H1 (cell line): ENCODE data around the gene POLN. TPM values are rescaled to one million over a fixed set of nuclear protein-coding genes. Genes with fewer than 3 reads are reported as not detected.

ENCODE experiments used
- CTCF ChIA-PET: fragments of 300-600 bp; sonication (Branson Sonifier 250); formaldehyde crosslinking; loops from one replicate; lab custom pipeline; 2021; ENCODE audit not compliant: partially characterized antibody; lab: Charles Lee
- POLR2A ChIA-PET: fragments of 300-600 bp; sonication (Branson Sonifier 250); formaldehyde crosslinking; loops from one replicate; lab custom pipeline; 2021; ENCODE audit warnings: inconsistent platforms; ENCODE audit not compliant: partially characterized antibody; lab: Charles Lee
- DNase-seq, 2 experiments: peaks; one replicate each; pipeline versions ENCODE4 v3.0.0 to v3.0.0-alpha.2; 2010 to 2022; ENCODE audit warnings: low spot score in 2 of 2, low read depth in 1 of 2, mixed read lengths in 1 of 2
- FAIRE-seq: peaks from 2 replicates; lab custom pipeline; 2011; peaks lifted over from hg19 to GRCh38; lab: Jason Lieb, UNC
- H2AFZ ChIP-seq: 2 replicates; pipeline ENCODE4 v1.8.1; 2012; ENCODE audit warnings: low read length, inconsistent platforms
- H2AK5ac ChIP-seq: 2 replicates; pipeline ENCODE4 v1.6.1; 2013; ENCODE audit warnings: low read depth, low read length
- H2BK120ac ChIP-seq: replicated peaks from 2 replicates; pipeline ENCODE3; 2013; ENCODE audit warnings: low read depth, low read length, inconsistent platforms
- H2BK12ac ChIP-seq: 2 replicates; pipeline ENCODE4 v1.6.1; 2013; ENCODE audit warnings: low read depth, low read length
- H2BK15ac ChIP-seq: 2 replicates; pipeline ENCODE4 v1.6.1; 2013; ENCODE audit warnings: low read length
- H2BK20ac ChIP-seq: 2 replicates; pipeline ENCODE4 v1.6.1; 2013; ENCODE audit warnings: low read length
- H2BK5ac ChIP-seq: 2 replicates; pipeline ENCODE4 v1.6.1; 2013; ENCODE audit warnings: low read depth, low read length
- H3K14ac ChIP-seq: 2 replicates; pipeline ENCODE4 v1.6.1; 2013; ENCODE audit warnings: inconsistent platforms; ENCODE audit not compliant: insufficient read length
- H3K18ac ChIP-seq: 2 replicates; pipeline ENCODE4 v1.6.1; 2013; ENCODE audit warnings: low read length; ENCODE audit errors: extremely low read depth
- H3K23ac ChIP-seq: 2 replicates; pipeline ENCODE4 v1.6.1; 2013; ENCODE audit warnings: inconsistent platforms; ENCODE audit not compliant: insufficient read length
- H3K23me2 ChIP-seq: 2 replicates; pipeline ENCODE4 v1.6.1; 2013; ENCODE audit warnings: low read depth, low read length
- H3K27ac ChIP-seq: 2 replicates; pipeline ENCODE4 v1.6.1; 2011; ENCODE audit warnings: low read depth, low read length, inconsistent platforms
- H3K27me3 ChIP-seq, 4 experiments: replicated peaks in 1 of 4; 1 replicate in 1 of 4; 2 replicates in 3 of 4; pipeline versions ENCODE4 v1.6.1 to v1.8.1; 2011 to 2013; ENCODE audit warnings: low read length in 3 of 4, mild to moderate bottlenecking in 3 of 4, inconsistent platforms in 2 of 4, mixed read lengths in 2 of 4, moderate library complexity in 1 of 4; ENCODE audit not compliant: control insufficient read depth in 3 of 4, insufficient read depth in 3 of 4; ENCODE audit errors: extremely low read depth in 1 of 4
- H3K36me3 ChIP-seq, 4 experiments: 2 replicates each; pipeline versions ENCODE4 v1.6.1 to v1.8.1; 2011 to 2013; ENCODE audit warnings: mild to moderate bottlenecking in 4 of 4, low read length in 3 of 4, moderate library complexity in 2 of 4, control low read depth in 1 of 4, inconsistent platforms in 1 of 4; ENCODE audit not compliant: insufficient read depth in 4 of 4, control insufficient read depth in 2 of 4
- H3K4ac ChIP-seq: replicated peaks from 2 replicates; pipeline ENCODE3; 2013; ENCODE audit warnings: low read length, low read depth, mixed read lengths, inconsistent platforms; ENCODE audit not compliant: insufficient read length
- H3K4me1 ChIP-seq, 4 experiments: replicated peaks in 1 of 4; 1 replicate in 1 of 4; 2 replicates in 3 of 4; pipeline versions ENCODE4 v1.6.1 to v1.8.1; 2011 to 2013; ENCODE audit warnings: low read length in 3 of 4, inconsistent platforms in 2 of 4, mixed read lengths in 1 of 4; ENCODE audit not compliant: insufficient read depth in 4 of 4, control insufficient read depth in 3 of 4
- H3K4me2 ChIP-seq, 2 experiments: 2 replicates each; pipeline versions ENCODE4 v1.6.1 to v1.8.1; 2011 to 2013; ENCODE audit warnings: low read depth in 2 of 2, low read length in 2 of 2, control low read depth in 1 of 2, inconsistent platforms in 1 of 2, mild to moderate bottlenecking in 1 of 2; ENCODE audit not compliant: insufficient read depth in 1 of 2
- H3K4me3 ChIP-seq, 4 experiments: fragments of 200-600, 300-600 bp in 1 of 4; sonication (generic), shearing (Covaris generic), sonication (Bioruptor Twin) in 1 of 4; 2 replicates each; pipeline versions ENCODE4 v1.5.1 to v1.8.1; 2011 to 2016; ENCODE audit warnings: low read length in 4 of 4, low read depth in 3 of 4, control low read depth in 2 of 4, inconsistent platforms in 2 of 4, mild to moderate bottlenecking in 2 of 4, mixed read lengths in 1 of 4, moderate library complexity in 1 of 4; ENCODE audit not compliant: insufficient read depth in 2 of 4; ENCODE audit errors: extremely low read depth in 1 of 4
- H3K56ac ChIP-seq: replicated peaks from 2 replicates; pipeline ENCODE3; 2013; ENCODE audit warnings: low read depth, mild to moderate bottlenecking, mixed read lengths, low read length, inconsistent platforms; ENCODE audit not compliant: insufficient read length
- H3K79me1 ChIP-seq: 2 replicates; pipeline ENCODE4 v1.6.1; 2013; ENCODE audit warnings: low read depth, low read length, control low read depth
- H3K79me2 ChIP-seq, 2 experiments: 2 replicates each; pipeline versions ENCODE4 v1.6.1 to v1.8.1; 2012 to 2013; ENCODE audit warnings: low read length in 2 of 2, mild to moderate bottlenecking in 2 of 2, inconsistent platforms in 1 of 2; ENCODE audit not compliant: insufficient read depth in 2 of 2, control insufficient read depth in 1 of 2
- H3K9ac ChIP-seq, 4 experiments: replicated peaks in 1 of 4; 1 replicate in 1 of 4; 2 replicates in 3 of 4; pipeline versions ENCODE4 v1.6.1 to v1.8.1; 2011 to 2013; ENCODE audit warnings: low read depth in 3 of 4, low read length in 3 of 4, control low read depth in 2 of 4, mild to moderate bottlenecking in 2 of 4, moderate library complexity in 2 of 4, inconsistent platforms in 1 of 4; ENCODE audit errors: extremely low read depth in 1 of 4
- H3K9me3 ChIP-seq, 2 experiments: 2 replicates each; pipeline versions ENCODE4 v1.6.1 to v1.8.1; 2012 to 2013; ENCODE audit warnings: mild to moderate bottlenecking in 2 of 2, moderate library complexity in 2 of 2, control low read depth in 1 of 2, inconsistent platforms in 1 of 2, low read depth in 1 of 2, low read length in 1 of 2, mixed read lengths in 1 of 2; ENCODE audit not compliant: insufficient read depth in 2 of 2
- H4K20me1 ChIP-seq, 2 experiments: replicated peaks in 1 of 2; 2 replicates each; pipeline versions ENCODE3 to v1.8.1; 2011 to 2013; ENCODE audit warnings: inconsistent platforms in 2 of 2, low read length in 2 of 2, mild to moderate bottlenecking in 1 of 2; ENCODE audit not compliant: insufficient read depth in 2 of 2, control insufficient read depth in 1 of 2
- H4K5ac ChIP-seq: 2 replicates; pipeline ENCODE4 v1.6.1; 2013; ENCODE audit warnings: low read length, low read depth, mixed read lengths, inconsistent platforms; ENCODE audit not compliant: insufficient read length
- H4K8ac ChIP-seq: 2 replicates; pipeline ENCODE4 v1.8.0; 2013; ENCODE audit warnings: mild to moderate bottlenecking, moderate library complexity, low read length, inconsistent platforms; ENCODE audit not compliant: insufficient read depth; ENCODE audit errors: extremely low read depth
- H4K91ac ChIP-seq: replicated peaks from 2 replicates; pipeline ENCODE3; 2013; ENCODE audit warnings: low read length, mixed read lengths, inconsistent platforms; ENCODE audit not compliant: insufficient read length
- GTF2F1 ChIP-seq: IDR thresholded peaks from 2 replicates; pipeline ENCODE4 v1.6.1; 2012; ENCODE audit warnings: low read depth, low read length, improper control_type of control experiment, borderline replicate concordance
- PHF8 ChIP-seq: fragments of 200-600 bp; sonication (generic); conservative IDR thresholded peaks from 2 replicates; pipeline ENCODE4 v1.7.1; 2012; ENCODE audit warnings: low read depth, mild to moderate bottlenecking, inconsistent platforms, low read length, moderate library complexity
- WGBS, 2 experiments: shearing (Covaris generic) in 1 of 2; methylation state at CpG; one replicate each; pipeline versions ENCODE4 v1.1.6 to v1.1.7; 2013 to 2015; ENCODE audit warnings: low lambda C conversion rate in 2 of 2, mixed read lengths in 2 of 2, inconsistent platforms in 1 of 2, low coverage in 1 of 2, missing lambda C conversion rate in 1 of 2; ENCODE audit not compliant: insufficient replicate concordance in 2 of 2, insufficient coverage in 1 of 2, insufficient read length in 1 of 2; ENCODE audit errors: extremely low coverage in 1 of 2, missing lambda C conversion rate in 1 of 2; 5-methylcytosine and 5-hydroxymethylcytosine counted together
- polyA plus RNA-seq, 7 experiments: library from polyadenylated mRNA; depleted of rRNA in 3 of 7; stranded (reverse) in 5 of 7; unstranded in 2 of 7; fragments of >200 nt in 5 of 7; fragments of 200-250 nt in 2 of 7; gene quantifications; 1 replicate in 5 of 7; 2 replicates in 1 of 7; 4 replicates in 1 of 7; pipeline versions ENCODE4 v1.2.1 to v1.2.3, GENCODE V29; 2011 to 2013; ENCODE audit warnings: missing spikeins in 2 of 7, mixed read lengths in 2 of 7
- total RNA-seq: library from RNA; stranded (reverse); fragmentation: NEBNext Ultra II Directional; extraction: Animal tissue kit (Norgen Biotek cat#: 25700); gene quantifications from 2 replicates; pipeline ENCODE4 v1.2.1, GENCODE V29; 2021

The POLN gene
- total and polyA plus RNA-seq, 2 of the 8 experiments (the other 6 are each of a cell fraction or from before 2014, with no cell fraction given), result 0.98 to 1.5 TPM

GRCh38 chr4:2261853-2262144, 19.9 kb upstream of the POLN start, which contains the start of gene MXD4:
Gene MXD4 (minus strand): TSS chr4:2262109. CDS start chr4:2261980, 129 bp downstream.
- no peak within 1 kb of the TSS for H2AK5ac ChIP-seq
- peak within 1 kb of the TSS; percentile 89 for H4K8ac ChIP-seq
- H4K20me1 ChIP-seq, result peaks cover 0 to 6% of the 10 kb centered on the region in 2 experiments
- peaks cover 0 to 9% (median 4%) of the 10 kb centered on the region in 4 experiments; a peak in 5 of 7 replicates for H3K4me1 ChIP-seq
- no peak within 1 kb of the TSS for H3K23ac ChIP-seq
- no peaks in the 10 kb centered on the region; a peak in 1 of 8 replicates for H3K36me3 ChIP-seq
- H3K79me2 ChIP-seq, result no peaks in the 10 kb centered on the region
- no peaks in the 10 kb centered on the region for H3K79me1 ChIP-seq
- 0 out of 2 replicates have a peak within 1 kb of the TSS, but pooled peaks have one; percentile 7 for H3K27ac ChIP-seq
- no peak within 1 kb of the TSS for H2BK5ac ChIP-seq
- 3% methylated on average over 16 of the region's 46 CpGs; no CpG with 5 or more reads in 1 of the 2 experiments for WGBS, 2 experiments
- DNase-seq (no peak), FAIRE-seq (no peak)
- H3K4me2 ChIP-seq, result peak within 1 kb of the TSS; percentile 65 to 96
- ChIA-PET CTCF (interaction anchor here (2.2 kb wide), 1 partner anchor 41 kb away, joined by 6 read pairs; no protein-coding TSS in a partner anchor), POLR2A (interaction anchor here (1.0 to 1.3 kb wide), 3 partner anchors 73 to 207 kb away, joined by 3 to 7 read pairs (median 3); partner anchors contain the start of gene RNF4)
- H2BK20ac ChIP-seq, result no peak within 1 kb of the TSS
- peak within 1 kb of the TSS; percentile 51 to 89 (median 59) for H3K4me3 ChIP-seq
- H3K9me3 ChIP-seq, result no peaks in the 10 kb centered on the region
- H2BK120ac ChIP-seq, result no peak within 1 kb of the TSS
- no peak within 1 kb of the TSS for H2BK15ac ChIP-seq
- H3K56ac ChIP-seq, result no peak within 1 kb of the TSS
- peak within 1 kb of the TSS in 3 of 4 experiments; percentile 8 to 80 (median 28); a peak in 5 of 7 replicates for H3K9ac ChIP-seq
- no peak for TF ChIP-seq GTF2F1
- TF ChIP-seq PHF8, result peak; percentile 16
- H4K91ac ChIP-seq, result peak within 1 kb of the TSS; percentile 10
- H3K18ac ChIP-seq, result no peak within 1 kb of the TSS; the same call in 1 of the 2 replicates
- H3K14ac ChIP-seq, result no peak within 1 kb of the TSS
- H3K4ac ChIP-seq, result no peak within 1 kb of the TSS
- peaks cover 10% of the 10 kb centered on the region; the same call in 1 of the 2 replicates for H3K23me2 ChIP-seq
- H4K5ac ChIP-seq, result peak within 1 kb of the TSS; percentile 15
- no peaks in the 10 kb centered on the region for H3K27me3 ChIP-seq
- H2AFZ ChIP-seq, result peak within 1 kb of the TSS; percentile 29; the same call in 1 of the 2 replicates
- no peak within 1 kb of the TSS for H2BK12ac ChIP-seq
